ENCODE results near the gene CTAGE9.
"Not testable (repeated sequence)": the region's sequence is repeated elsewhere in the genome, so short reads cannot be mapped to it uniquely, and the experiment has no call there.

The CTAGE9 gene

GRCh38 chr6:131710917-131711316 is at the start of gene CTAGE9:
CTAGE9 (minus strand) TSS chr6:131711017; CDS start chr6:131711017, 0 bp downstream.
- not testable (repeated sequence) for H3K4me3 ChIP-seq (replicated peaks in 1 of 2; ENCODE audit: low read depth in 2 of 2, low read length in 2 of 2); DNase-seq (ENCODE audit: low read depth in 2 of 2)

- TF ChIP-seq CTCF (IDR thresholded peaks at IDR 0.05; ENCODE audit: low read depth, low read length): no peak
- H3K4me3 ChIP-seq (replicated peaks in 1 of 2; ENCODE audit: low read depth in 2 of 2, low read length in 2 of 2): no peak overlapping the region
- no peak for DNase-seq (ENCODE audit: low read depth in 2 of 2)
These were observed 48.1 kb upstream of the CTAGE9 start for GRCh38 chr6:131758920-131759319.

GRCh38 chr6:131756039-131756438 is 45.2 kb upstream of the CTAGE9 start:
- peak in 1 of 2 donors; percentile 63 for DNase-seq (ENCODE audit: low read depth in 2 of 2)
- no peak overlapping the region for H3K4me3 ChIP-seq (replicated peaks in 1 of 2; ENCODE audit: low read depth in 2 of 2, low read length in 2 of 2)
- TF ChIP-seq CTCF (IDR thresholded peaks at IDR 0.05; ENCODE audit: low read depth, low read length): no peak

- H3K4me3 ChIP-seq (replicated peaks in 1 of 2; ENCODE audit: low read depth in 2 of 2, low read length in 2 of 2): no peak overlapping the region
- peak in 1 of 2 donors; percentile 93 for DNase-seq (ENCODE audit: low read depth in 2 of 2)
- no peak for TF ChIP-seq CTCF (IDR thresholded peaks at IDR 0.05; ENCODE audit: low read depth, low read length)
These were observed 44.8 kb upstream of the CTAGE9 start for GRCh38 chr6:131755597-131755996.

- H3K4me3 ChIP-seq (replicated peaks in 1 of 2; ENCODE audit: low read depth in 2 of 2, low read length in 2 of 2): no peak overlapping the region
- no peak for TF ChIP-seq CTCF (IDR thresholded peaks at IDR 0.05; ENCODE audit: low read depth, low read length)
- no peak for DNase-seq (ENCODE audit: low read depth in 2 of 2)
These were observed 44.1 kb upstream of the CTAGE9 start for GRCh38 chr6:131754715-131755567.

GRCh38 chr6:131754088-131754487 is 43.3 kb upstream of the CTAGE9 start:
- peak in 1 of 2 donors; percentile 59 for DNase-seq (ENCODE audit: low read depth in 2 of 2)
- no peak for TF ChIP-seq CTCF (IDR thresholded peaks at IDR 0.05; ENCODE audit: low read depth, low read length)
- H3K4me3 ChIP-seq (replicated peaks in 1 of 2; ENCODE audit: low read depth in 2 of 2, low read length in 2 of 2): no peak overlapping the region

GRCh38 chr6:131751012-131751715 is 40.3 kb upstream of the CTAGE9 start:
- DNase-seq (ENCODE audit: low read depth in 2 of 2); H3K4me3 ChIP-seq (replicated peaks in 1 of 2; ENCODE audit: low read depth in 2 of 2, low read length in 2 of 2): not testable (repeated sequence)
